HCT116 (cell line): Measurements from ENCODE around the gene IL25. TPM values are rescaled to one million over a fixed set of nuclear protein-coding genes. Genes with fewer than 3 reads are reported as not detected.

Experiments
- ATAC-seq: fragments of 200-7000 bp; cut with Tn5 transposase; 2 replicates; pipeline ENCODE4 v1.9.1; 2020; ENCODE audit warnings: mild to moderate bottlenecking, moderate library complexity
- BruUV-seq: library from RNA; stranded (reverse); fragments of 400-500 nt; replicated peaks from 2 replicates; lab custom pipeline; 2021; lab: Mats Ljungman, UMichigan
- CTCF ChIA-PET: fragments of 300-600 bp; sonication (Branson Sonifier 250); formaldehyde crosslinking; loops from one replicate; lab custom pipeline; 2021; ENCODE audit warnings: antibody characterized with exemption; lab: Charles Lee
- POLR2A ChIA-PET: fragments of 300-600, 350-600 bp; sonication (Branson Sonifier 250); formaldehyde crosslinking; loops from one replicate; lab custom pipeline; 2021; ENCODE audit warnings: antibody characterized with exemption; lab: Charles Lee
- RAD21 ChIA-PET, 2 experiments: fragments of 300-600 bp; sonication (Branson Sonifier 250); formaldehyde crosslinking; loops; one replicate each; lab custom pipeline; 2023; ENCODE audit warnings: low total read pairs in 2 of 2; ENCODE audit not compliant: uncharacterized antibody in 2 of 2, unreplicated experiment in 2 of 2, low non-redundant PET in 1 of 2; lab: Charles Lee
- DNase-seq: peaks from one replicate; pipeline ENCODE4 v3.0.0-alpha.2; 2010; ENCODE audit warnings: low read depth, low spot score
- H2AFZ ChIP-seq: fragments of 200-600 bp; shearing (Covaris generic), sonication (generic); 2 replicates; pipeline ENCODE4 v1.6.1; 2017; ENCODE audit warnings: low read depth, mixed run types, mixed read lengths, antibody characterized with exemption, low read length; ENCODE audit not compliant: poor library complexity, severe bottlenecking
- H3K27ac ChIP-seq: 2 replicates; pipeline ENCODE4 v1.5.1; 2012; ENCODE audit warnings: low read depth, low read length
- H3K27me3 ChIP-seq: fragments of 200-600 bp; sonication (generic); 2 replicates; pipeline ENCODE4 v1.6.1; 2016; ENCODE audit warnings: mixed run types, low read length, mixed read lengths; ENCODE audit not compliant: insufficient read depth
- H3K36me3 ChIP-seq, 2 experiments: fragments of 200-500 bp in 1 of 2; fragments of 200-600 bp in 1 of 2; sonication (Bioruptor generic) in 1 of 2; sonication (generic) in 1 of 2; 2 replicates each; pipeline versions ENCODE4 v1.5.1 to v1.6.1; 2014 to 2016; ENCODE audit warnings: low read length in 2 of 2, inconsistent platforms in 1 of 2, mixed read lengths in 1 of 2, mixed run types in 1 of 2; ENCODE audit not compliant: insufficient read depth in 2 of 2, control insufficient read depth in 1 of 2
- H3K4me1 ChIP-seq, 2 experiments: fragments of 200-600 bp in 1 of 2; sonication (generic) in 1 of 2; 2 replicates each; pipeline versions ENCODE4 v1.5.1 to v1.6.1; 2012 to 2017; ENCODE audit warnings: low read length in 2 of 2, inconsistent platforms in 1 of 2, mild to moderate bottlenecking in 1 of 2, mixed read lengths in 1 of 2, mixed run types in 1 of 2, moderate library complexity in 1 of 2; ENCODE audit not compliant: insufficient read depth in 2 of 2, control insufficient read depth in 1 of 2
- H3K4me2 ChIP-seq: fragments of 200-600 bp; sonication (generic); 2 replicates; pipeline ENCODE4 v1.6.1; 2017; ENCODE audit warnings: mixed run types, low read length, mixed read lengths
- H3K4me3 ChIP-seq, 2 experiments: fragments of 200-600 bp in 1 of 2; sonication (generic) in 1 of 2; replicated peaks in 1 of 2; 2 replicates each; pipeline ENCODE4 v1.5.1; 2011 to 2016; ENCODE audit warnings: low read length in 2 of 2, control low read depth in 1 of 2, low read depth in 1 of 2, mild to moderate bottlenecking in 1 of 2, mixed read lengths in 1 of 2, mixed run types in 1 of 2
- H3K79me2 ChIP-seq: fragments of 200-600 bp; sonication (generic); 2 replicates; pipeline ENCODE4 v1.6.1; 2017; ENCODE audit warnings: mild to moderate bottlenecking, mixed run types, low read length, moderate library complexity, mixed read lengths; ENCODE audit not compliant: insufficient read depth
- H3K9ac ChIP-seq: fragments of 200-600 bp; sonication (generic); 2 replicates; pipeline ENCODE4 v1.6.1; 2016; ENCODE audit warnings: low read length, mixed read lengths
- H3K9me2 ChIP-seq: fragments of 200-600 bp; sonication (generic), shearing (Covaris generic); 2 replicates; pipeline ENCODE4 v1.6.1; 2017; ENCODE audit warnings: mixed run types, mild to moderate bottlenecking, moderate library complexity; ENCODE audit not compliant: insufficient read depth
- H3K9me3 ChIP-seq, 2 experiments: fragments of 200-500 bp in 1 of 2; fragments of 200-600 bp in 1 of 2; sonication (Bioruptor generic) in 1 of 2; sonication (generic) in 1 of 2; 2 replicates each; pipeline ENCODE4 v1.6.1; 2014 to 2017; ENCODE audit warnings: low read length in 2 of 2, mixed read lengths in 2 of 2, inconsistent platforms in 1 of 2, low read depth in 1 of 2, mild to moderate bottlenecking in 1 of 2, mixed run types in 1 of 2, moderate library complexity in 1 of 2; ENCODE audit not compliant: control insufficient read depth in 1 of 2, insufficient read depth in 1 of 2
- H4K20me1 ChIP-seq: fragments of 200-600 bp; sonication (generic), shearing (Covaris generic); 2 replicates; pipeline ENCODE4 v1.6.1; 2017; ENCODE audit warnings: mixed run types, mild to moderate bottlenecking, moderate library complexity; ENCODE audit not compliant: insufficient read depth
- ATF3 ChIP-seq: IDR thresholded peaks from 2 replicates; pipeline ENCODE4 v1.6.1; 2012
- CEBPB ChIP-seq: IDR thresholded peaks from 2 replicates; pipeline ENCODE4 v1.6.1; 2012; ENCODE audit warnings: low read depth
- CTCF ChIP-seq, 3 experiments: fragments of 200-600 bp in 1 of 3; sonication (generic) in 1 of 3; IDR thresholded peaks in 2 of 3; conservative IDR thresholded peaks in 1 of 3; 2 replicates each; pipeline ENCODE4 v1.5.1; 2012 to 2017; ENCODE audit warnings: low read depth in 2 of 3, low read length in 2 of 3, antibody characterized with exemption in 1 of 3, borderline replicate concordance in 1 of 3, control low read depth in 1 of 3, mild to moderate bottlenecking in 1 of 3, mixed read lengths in 1 of 3, mixed run types in 1 of 3, moderate library complexity in 1 of 3; ENCODE audit not compliant: insufficient read depth in 1 of 3
- EGR1 ChIP-seq: IDR thresholded peaks from 2 replicates; pipeline ENCODE4 v1.6.1; 2012; ENCODE audit warnings: low read depth
- EZH2 ChIP-seq: fragments of 200-600 bp; sonication (generic); IDR thresholded peaks from 2 replicates; pipeline ENCODE4 v1.6.1; 2017; ENCODE audit warnings: antibody characterized with exemption, mixed run types
- EZH2phosphoT487 ChIP-seq: fragments of 200-600 bp; IDR thresholded peaks from 2 replicates; pipeline ENCODE4 v1.6.1; 2018; ENCODE audit warnings: antibody characterized with exemption, borderline replicate concordance
- FOSL1 ChIP-seq: IDR thresholded peaks from 2 replicates; pipeline ENCODE4 v1.6.1; 2012; ENCODE audit warnings: low read depth
- JUND ChIP-seq: IDR thresholded peaks from 2 replicates; pipeline ENCODE4 v1.6.1; 2012
- MAX ChIP-seq: IDR thresholded peaks from 2 replicates; pipeline ENCODE4 v1.6.1; 2012
- POLR2A ChIP-seq: IDR thresholded peaks from 2 replicates; pipeline ENCODE4 v1.7.0; 2011; ENCODE audit warnings: borderline replicate concordance; ENCODE audit not compliant: insufficient read depth, insufficient read length; ENCODE audit errors: extremely low read depth
- POLR2AphosphoS5 ChIP-seq: IDR thresholded peaks from 2 replicates; pipeline ENCODE4 v1.6.1; 2011; ENCODE audit warnings: mild to moderate bottlenecking, low read depth, low read length, moderate library complexity
- RAD21 ChIP-seq: IDR thresholded peaks from 2 replicates; pipeline ENCODE4 v1.6.1; 2012; ENCODE audit warnings: low read depth, mild to moderate bottlenecking
- REST ChIP-seq: IDR thresholded peaks from 2 replicates; pipeline ENCODE4 v1.6.1; 2012; ENCODE audit warnings: low read depth
- SIN3A ChIP-seq: IDR thresholded peaks from 2 replicates; pipeline ENCODE4 v1.6.1; 2012; ENCODE audit warnings: low read depth
- SP1 ChIP-seq: IDR thresholded peaks from 2 replicates; pipeline ENCODE4 v1.6.1; 2012; ENCODE audit warnings: low read depth
- SRF ChIP-seq: IDR thresholded peaks from 2 replicates; pipeline ENCODE4 v1.6.1; 2012; ENCODE audit warnings: low read depth
- TCF7L2 ChIP-seq: IDR thresholded peaks from 2 replicates; pipeline ENCODE4 v1.7.0; 2011; ENCODE audit warnings: borderline replicate concordance, inconsistent platforms; ENCODE audit not compliant: insufficient read depth, insufficient read length; ENCODE audit errors: extremely low read depth
- YY1 ChIP-seq: IDR thresholded peaks from 2 replicates; pipeline ENCODE4 v1.6.1; 2011; ENCODE audit warnings: low read length, low read depth, moderate library complexity, mild to moderate bottlenecking; ENCODE audit not compliant: insufficient replicate concordance; ENCODE audit errors: extremely low read depth
- ZBTB33 ChIP-seq: IDR thresholded peaks from 2 replicates; pipeline ENCODE4 v1.6.1; 2011; ENCODE audit warnings: mild to moderate bottlenecking, low read length, moderate library complexity; ENCODE audit not compliant: insufficient replicate concordance; ENCODE audit errors: extremely low read depth
- ZFX ChIP-seq: fragments of 450-650 bp; IDR thresholded peaks from 2 replicates; pipeline ENCODE4 v1.6.1; 2017
- intact Hi-C: fragments of 100-400 bp; cut with micrococcal nuclease; formaldehyde crosslinking; loops from 2 replicates; pipeline ENCODE4 v1.10.0; 2022
- total RNA-seq: library from RNA; stranded (reverse); gene quantifications from one replicate; pipeline ENCODE4 v1.2.1, GENCODE V29; 2021; ENCODE audit not compliant: unreplicated experiment

The IL25 gene
- total RNA-seq, 1 experiment from 2014 or later: not detected

DNA sequence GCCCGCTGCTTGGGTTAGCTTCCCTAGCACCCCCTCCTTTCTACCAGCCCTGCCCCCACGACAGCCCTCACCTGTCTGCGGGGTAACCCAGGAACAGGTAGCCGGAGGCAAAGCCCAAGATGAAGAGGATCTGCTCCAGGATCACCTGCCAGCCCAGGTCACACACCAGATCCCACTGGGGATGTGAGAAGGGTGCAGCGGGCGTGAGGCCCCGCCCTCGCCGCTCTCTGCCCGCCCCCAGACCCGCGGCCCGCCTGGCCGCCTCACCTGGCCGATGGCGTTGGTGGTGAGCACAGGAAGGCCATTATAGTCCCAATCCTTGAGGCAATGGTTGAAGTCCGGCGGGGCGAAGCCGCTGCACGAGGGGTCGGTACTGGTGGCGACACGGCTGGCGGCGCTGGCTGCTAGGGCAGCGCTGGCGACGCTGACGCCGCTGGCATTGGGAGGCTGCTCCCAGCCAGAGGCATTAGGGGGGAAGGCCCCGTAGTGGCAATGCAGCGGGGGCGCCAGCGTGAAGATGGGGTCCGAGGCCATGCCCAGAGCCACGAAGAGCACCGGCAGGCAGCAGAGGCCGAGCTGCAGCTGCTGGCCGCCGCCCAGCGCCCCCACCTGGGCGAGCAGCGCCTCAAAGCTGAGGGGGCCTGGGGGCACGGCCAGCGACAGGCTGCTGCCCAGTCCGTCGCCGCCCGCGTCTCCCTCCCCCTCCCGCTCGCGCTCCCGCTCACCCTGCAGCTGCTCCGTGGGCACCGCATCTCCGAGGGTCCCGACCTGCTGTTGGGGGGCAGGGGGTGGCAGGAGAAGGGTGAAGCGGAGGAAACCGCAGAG is 20.7 kb upstream of the IL25 start:
- H2AFZ ChIP-seq: no peak overlapping the region
- no peaks in the 10 kb centered on the region for H3K9me3 ChIP-seq
- peak overlapping the region; percentile 41 for H3K9ac ChIP-seq
- ATAC-seq (peak; percentile 16), DNase-seq (no peak)
- peak overlapping the region; percentile 25; the same call in 1 of the 2 replicates for H3K27ac ChIP-seq
- H3K79me2 ChIP-seq: no peaks in the 10 kb centered on the region
- no peaks in the 10 kb centered on the region for H3K36me3 ChIP-seq
- H3K4me1 ChIP-seq: 0 out of 4 replicates have a peak, but pooled peaks cover 0 to 2% of the 10 kb centered on the region in 2 experiments
- no peak for TF ChIP-seq MAX
- TF ChIP-seq EZH2: no peak
- no peak for TF ChIP-seq RAD21
- TF ChIP-seq EGR1: no peak
- no peak for TF ChIP-seq POLR2AphosphoS5
- TF ChIP-seq REST: no peak
- TF ChIP-seq FOSL1: no peak
- no peak for TF ChIP-seq ZFX
- no peak for TF ChIP-seq SP1
- TF ChIP-seq POLR2A: no peak
- TF ChIP-seq CEBPB: no peak
- no peak for TF ChIP-seq CTCF (IDR thresholded peaks at IDR 0.05 in 2 of 3, conservative IDR thresholded peaks at IDR 0.05 in 1 of 3; ENCODE audit: borderline replicate concordance in 1 of 3, insufficient read depth in 1 of 3, low read depth in 2 of 3, low read length in 2 of 3)
- TF ChIP-seq YY1: no peak
- no peak for TF ChIP-seq SRF
- no peak for TF ChIP-seq JUND
- no peak for TF ChIP-seq TCF7L2
- TF ChIP-seq ZBTB33: no peak
- TF ChIP-seq SIN3A: no peak
- TF ChIP-seq EZH2phosphoT487: no peak
- no peak for TF ChIP-seq ATF3
- H4K20me1 ChIP-seq: no peaks in the 10 kb centered on the region
- peak overlapping the region; percentile 72 for H3K4me2 ChIP-seq
- ChIA-PET CTCF (no interaction called here), POLR2A (no interaction called here), RAD21 (no interaction called here)
- H3K4me3 ChIP-seq: peak overlapping the region; percentile 50 to 60
- no TSS peak for BruUV-seq
- intact Hi-C loops: no loop called here
- no peaks in the 10 kb centered on the region for H3K9me2 ChIP-seq
- H3K27me3 ChIP-seq: no peaks in the 10 kb centered on the region
